GM18858 (cell line): ENCODE data around the gene ARHGAP8.
"Not testable (repeated sequence)": the region's sequence is repeated elsewhere in the genome, so short reads cannot be mapped to it uniquely, and the experiment has no call there.

Experiments used
- ATAC-seq: cut with Tn5 transposase; IDR thresholded peaks from one replicate; pipeline ENCODE4 v1.9.1; 2021; ENCODE audit not compliant: unreplicated experiment

ARHGAP8 gene

GRCh38 chr22:44739024-44739423 is 13.4 kb upstream of the ARHGAP8 start:
- no peak for ATAC-seq

- ATAC-seq = not testable (repeated sequence)
Measured at GRCh38 chr22:44739666-44740065, 12.7 kb upstream of the ARHGAP8 start.

- ATAC-seq = no peak
Measured at GRCh38 chr22:44740307-44740706, 12.1 kb upstream of the ARHGAP8 start.

- no peak for ATAC-seq
Measured at GRCh38 chr22:44741929-44742328, 10.4 kb upstream of the ARHGAP8 start.

GRCh38 chr22:44743247-44743646 is 9.1 kb upstream of the ARHGAP8 start:
- ATAC-seq = no peak

- no peak for ATAC-seq
Measured at GRCh38 chr22:44743804-44744211, 8.6 kb upstream of the ARHGAP8 start.

GRCh38 chr22:44745853-44746789 is 6.3 kb upstream of the ARHGAP8 start:
- ATAC-seq = no peak

- not testable (repeated sequence) for ATAC-seq
Measured at GRCh38 chr22:44747784-44748127, 4.6 kb upstream of the ARHGAP8 start.

- ATAC-seq = no peak
Measured at GRCh38 chr22:44748524-44748923, 3.9 kb upstream of the ARHGAP8 start.

- no peak for ATAC-seq
Measured at GRCh38 chr22:44750481-44750880, 1.9 kb upstream of the ARHGAP8 start.

- ATAC-seq = no peak
Measured at GRCh38 chr22:44753189-44754042, 1.0 kb downstream of the ARHGAP8 start.

- no peak for ATAC-seq
Measured at GRCh38 chr22:44754998-44755397, 2.6 kb downstream of the ARHGAP8 start.

GRCh38 chr22:44755417-44755816 is 3.0 kb downstream of the ARHGAP8 start:
- no peak for ATAC-seq

GRCh38 chr22:44755956-44756361 is 3.6 kb downstream of the ARHGAP8 start:
- no peak for ATAC-seq

GRCh38 chr22:44758344-44758973 is 6.1 kb downstream of the ARHGAP8 start:
- ATAC-seq = no peak

- ATAC-seq = no peak
Measured at GRCh38 chr22:44759001-44759400, 6.6 kb downstream of the ARHGAP8 start.

- no peak for ATAC-seq
Measured at GRCh38 chr22:44759430-44760310, 7.3 kb downstream of the ARHGAP8 start.

- ATAC-seq = no peak
Measured at GRCh38 chr22:44760476-44760875, 8.1 kb downstream of the ARHGAP8 start.

GRCh38 chr22:44761025-44761424 is 8.7 kb downstream of the ARHGAP8 start:
- ATAC-seq = no peak

GRCh38 chr22:44764373-44764772 is 12.0 kb downstream of the ARHGAP8 start:
- no peak for ATAC-seq
